22Rv1 (cell line): ENCODE data around the gene GPC5.

Experiments used
- H3K27ac ChIP-seq: fragments of 450-650 bp; 2 replicates; pipeline ENCODE4 v1.5.1; 2017
- ZFX ChIP-seq: fragments of 450-650 bp; IDR thresholded peaks from 2 replicates; pipeline ENCODE4 v1.6.1; 2017; ENCODE audit warnings: antibody characterized with exemption, borderline replicate concordance
- TF ChIP-seq, protein P1 (sequence below): fragments of 450-650 bp; IDR thresholded peaks from 2 replicates; pipeline ENCODE4 v1.5.1; 2017; ENCODE audit warnings: mild to moderate bottlenecking

The GPC5 gene

DNA sequence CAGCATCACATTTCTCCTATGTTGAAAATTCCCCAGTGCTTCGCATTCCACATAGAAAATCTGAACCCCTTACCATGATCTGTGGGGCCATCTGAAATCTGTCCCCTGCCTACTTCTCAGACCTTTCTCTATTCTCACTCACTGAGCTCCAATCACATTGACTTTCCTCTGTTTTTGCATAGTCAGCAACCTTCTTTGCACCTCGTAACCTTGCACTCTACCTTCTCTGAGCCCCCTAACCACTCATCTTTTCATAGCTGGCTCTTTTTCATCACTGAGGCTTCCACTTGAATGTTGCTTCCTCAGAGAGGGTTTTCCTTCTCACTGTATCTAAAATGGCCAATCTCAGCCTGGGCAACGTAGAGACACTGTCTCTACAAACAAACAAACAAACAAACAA is 286.3 kb downstream of the GPC5 start:
- no peak overlapping the region for H3K27ac ChIP-seq
- TF ChIP-seq, protein P1, sequence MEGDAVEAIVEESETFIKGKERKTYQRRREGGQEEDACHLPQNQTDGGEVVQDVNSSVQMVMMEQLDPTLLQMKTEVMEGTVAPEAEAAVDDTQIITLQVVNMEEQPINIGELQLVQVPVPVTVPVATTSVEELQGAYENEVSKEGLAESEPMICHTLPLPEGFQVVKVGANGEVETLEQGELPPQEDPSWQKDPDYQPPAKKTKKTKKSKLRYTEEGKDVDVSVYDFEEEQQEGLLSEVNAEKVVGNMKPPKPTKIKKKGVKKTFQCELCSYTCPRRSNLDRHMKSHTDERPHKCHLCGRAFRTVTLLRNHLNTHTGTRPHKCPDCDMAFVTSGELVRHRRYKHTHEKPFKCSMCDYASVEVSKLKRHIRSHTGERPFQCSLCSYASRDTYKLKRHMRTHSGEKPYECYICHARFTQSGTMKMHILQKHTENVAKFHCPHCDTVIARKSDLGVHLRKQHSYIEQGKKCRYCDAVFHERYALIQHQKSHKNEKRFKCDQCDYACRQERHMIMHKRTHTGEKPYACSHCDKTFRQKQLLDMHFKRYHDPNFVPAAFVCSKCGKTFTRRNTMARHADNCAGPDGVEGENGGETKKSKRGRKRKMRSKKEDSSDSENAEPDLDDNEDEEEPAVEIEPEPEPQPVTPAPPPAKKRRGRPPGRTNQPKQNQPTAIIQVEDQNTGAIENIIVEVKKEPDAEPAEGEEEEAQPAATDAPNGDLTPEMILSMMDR, result no peak
- TF ChIP-seq ZFX, result no peak

DNA sequence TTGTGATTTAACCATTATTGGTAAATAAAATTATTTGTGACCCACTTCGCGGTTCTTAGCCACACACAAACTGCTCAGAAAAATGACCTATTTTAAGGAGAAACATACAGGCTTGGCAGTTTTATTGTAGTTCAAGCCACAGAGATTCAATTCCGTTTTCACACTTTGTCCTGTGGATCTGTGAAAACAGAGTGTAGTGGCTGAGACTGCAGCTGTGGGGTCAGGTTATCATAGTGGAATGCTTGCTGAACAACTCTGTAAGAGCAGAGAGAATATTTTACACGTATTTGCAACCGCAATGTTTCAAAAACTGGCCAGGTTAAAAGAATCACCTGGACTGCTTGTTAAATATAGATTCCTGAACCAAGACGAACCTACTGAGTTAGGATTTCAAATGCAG is 292.5 kb downstream of the GPC5 start:
- no peak overlapping the region for H3K27ac ChIP-seq
- TF ChIP-seq, protein P1, result no peak

DNA sequence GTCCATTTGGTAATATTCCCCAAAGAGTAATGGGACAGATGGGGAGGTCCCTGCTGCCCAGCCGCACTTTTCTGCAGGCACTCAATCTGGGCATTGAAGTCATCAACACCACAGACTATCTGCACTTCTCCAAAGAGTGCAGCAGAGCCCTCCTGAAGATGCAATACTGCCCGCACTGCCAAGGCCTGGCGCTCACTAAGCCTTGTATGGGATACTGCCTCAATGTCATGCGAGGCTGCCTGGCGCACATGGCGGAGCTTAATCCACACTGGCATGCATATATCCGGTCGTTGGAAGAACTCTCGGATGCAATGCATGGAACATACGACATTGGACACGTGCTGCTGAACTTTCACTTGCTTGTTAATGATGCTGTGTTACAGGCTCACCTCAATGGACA is 295.0 kb downstream of the GPC5 start:
- no peak for TF ChIP-seq ZFX
- H3K27ac ChIP-seq, result no peak overlapping the region

DNA sequence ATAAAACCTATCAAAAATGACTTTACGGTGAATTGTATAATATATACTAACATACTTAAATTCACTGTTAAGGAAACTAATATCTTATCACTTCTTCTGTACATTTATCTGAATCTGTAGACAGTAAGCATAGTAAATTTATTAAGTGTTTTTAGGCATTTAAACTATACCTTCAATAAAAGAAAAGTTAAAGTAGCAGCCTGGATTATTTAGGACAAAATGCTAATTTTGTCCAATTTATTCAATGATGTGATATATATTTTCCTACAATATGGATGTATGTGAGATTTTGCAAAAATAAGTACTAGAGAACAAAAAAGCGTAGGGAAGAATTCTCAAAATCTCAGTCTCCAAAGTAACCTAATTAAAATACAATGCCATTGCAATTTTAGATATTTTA is 299.9 kb downstream of the GPC5 start:
- TF ChIP-seq, protein P1, result no peak
- TF ChIP-seq ZFX, result no peak
- H3K27ac ChIP-seq, result no peak overlapping the region

DNA sequence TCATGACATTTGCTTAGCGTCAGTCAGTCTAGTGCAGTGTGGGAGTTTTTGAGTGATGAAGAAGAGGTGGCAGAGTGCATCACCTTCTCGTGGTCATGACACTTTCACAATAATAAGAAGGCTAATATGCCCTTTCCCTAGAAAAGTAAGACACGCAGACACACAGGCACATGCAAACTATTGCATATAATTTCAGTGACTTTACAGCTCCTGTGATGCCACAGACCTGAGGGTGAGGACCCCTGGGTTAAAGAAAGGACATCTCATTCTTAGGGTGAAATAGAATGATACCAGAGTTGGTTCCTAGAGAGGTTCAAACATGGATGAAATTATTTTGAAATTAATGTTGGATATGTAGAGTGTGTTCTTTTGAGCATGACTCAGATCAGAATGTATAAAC is 300.3 kb downstream of the GPC5 start:
- TF ChIP-seq, protein P1, result no peak
- TF ChIP-seq ZFX, result no peak
- no peak overlapping the region for H3K27ac ChIP-seq

DNA sequence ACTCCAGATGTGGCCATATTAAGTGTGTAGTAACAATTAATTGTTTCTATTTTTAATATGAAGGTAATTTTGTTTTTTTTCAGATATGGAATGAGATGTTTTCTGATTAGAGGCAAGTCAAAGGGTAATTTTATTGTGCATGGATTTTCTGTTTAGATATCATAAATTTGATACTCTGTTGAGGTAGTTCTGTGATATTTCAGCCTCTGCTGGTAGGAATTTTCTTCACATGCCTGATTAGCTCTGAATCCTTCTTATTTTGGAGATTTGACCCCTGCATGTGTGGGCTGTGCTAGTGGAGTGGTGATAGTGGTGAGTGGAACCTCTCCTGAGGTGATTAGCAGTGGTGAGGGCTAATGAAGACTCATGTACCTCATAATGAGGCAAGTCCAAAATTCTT is 301.4 kb downstream of the GPC5 start:
- H3K27ac ChIP-seq, result no peak overlapping the region
- TF ChIP-seq ZFX, result no peak
- TF ChIP-seq, protein P1, result no peak

DNA sequence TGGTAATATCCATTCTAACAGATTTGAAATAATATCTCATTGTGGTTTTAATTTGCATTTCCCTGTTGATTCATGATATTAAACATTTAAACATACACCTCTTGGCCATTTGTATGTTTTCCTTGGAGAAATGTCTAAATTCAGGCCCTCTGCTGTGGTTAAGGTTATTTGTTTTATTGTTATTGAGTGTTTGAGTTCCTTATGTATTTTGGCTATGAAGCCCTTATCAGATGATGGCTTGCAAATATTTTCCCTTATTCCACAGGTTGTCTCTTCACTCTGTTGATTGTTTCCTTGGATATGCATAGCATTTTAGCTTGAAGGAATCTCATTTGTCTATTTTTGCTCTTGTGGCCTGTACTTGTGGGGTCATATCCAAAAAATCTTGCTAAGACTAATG is 303.6 kb downstream of the GPC5 start:
- TF ChIP-seq, protein P1, result no peak
- no peak for TF ChIP-seq ZFX

DNA sequence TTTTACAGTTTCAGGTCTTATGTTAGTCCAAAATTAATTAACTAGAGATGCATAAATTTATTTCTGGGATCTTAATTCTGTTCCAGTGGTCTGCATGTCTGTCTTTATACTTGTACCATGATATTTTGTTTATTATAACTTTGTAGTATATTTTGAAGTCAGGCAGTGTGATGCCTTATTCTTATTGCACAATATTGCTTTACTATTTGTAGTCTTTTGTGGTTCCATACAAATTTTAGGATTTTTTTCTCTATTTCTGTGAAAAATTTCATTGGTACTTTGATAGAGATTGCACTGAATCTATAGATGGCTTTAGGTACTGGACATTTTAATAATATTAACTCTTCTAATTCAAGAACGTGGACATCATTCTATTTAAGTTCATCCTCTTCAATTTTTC is 304.0 kb downstream of the GPC5 start:
- H3K27ac ChIP-seq, result peak overlapping the region; percentile 54
- TF ChIP-seq ZFX, result no peak
- TF ChIP-seq, protein P1, result no peak

More for the DNA sequence above, 303.6 kb downstream of the GPC5 start:
- H3K27ac ChIP-seq, result peak overlapping the region; percentile 54
